ENCODE measurements around the gene NRXN2. TPM values are rescaled to one million over a fixed set of nuclear protein-coding genes. Genes with fewer than 3 reads are reported as not detected.

Gene NRXN2
- polyA plus RNA-seq, 4 donors, result 0.45 to 8.9 (median 2.7) TPM

DNA sequence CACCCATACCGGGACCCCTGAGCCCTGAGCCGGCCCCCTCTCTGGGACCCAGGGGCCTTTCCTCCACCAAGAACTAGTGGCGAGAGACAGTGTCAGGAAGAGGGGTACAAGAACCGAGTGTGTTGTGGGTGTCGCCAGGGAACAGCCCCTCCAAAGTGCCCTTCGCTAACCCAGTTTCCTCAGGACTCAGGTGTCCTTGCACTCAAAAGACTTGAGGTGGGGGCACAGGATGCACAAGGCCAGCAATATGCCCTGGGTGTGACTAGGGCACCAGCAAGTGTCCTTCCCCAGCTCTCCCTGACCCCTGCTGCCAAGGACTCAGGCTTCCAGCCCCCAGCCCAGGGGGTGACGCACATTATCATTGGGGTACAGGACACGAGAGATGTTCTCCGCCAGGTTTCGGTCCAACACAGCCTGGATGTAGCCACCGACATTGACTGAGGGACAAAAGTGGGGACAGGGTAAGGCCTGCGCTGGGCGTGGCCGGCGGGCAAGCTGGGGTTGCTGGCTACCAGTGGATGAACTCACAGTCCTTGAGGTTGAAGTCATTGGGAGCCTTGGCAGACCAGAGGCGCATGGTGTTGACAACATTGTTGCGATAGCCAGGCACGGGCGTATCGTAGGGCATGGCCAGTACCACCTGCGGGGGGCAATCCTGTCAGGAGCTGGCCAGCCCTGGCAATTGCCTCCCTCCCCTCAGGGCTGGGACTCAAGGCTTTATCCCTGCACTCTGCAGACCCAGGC, 32.1 kb upstream of the NRXN2 start:
- H3K4me3 ChIP-seq (ENCODE audit: low read depth in 1 of 3, low read length in 3 of 3), result no peak overlapping the region
- H3K36me3 ChIP-seq (ENCODE audit: control insufficient read depth in 3 of 3, insufficient read depth in 2 of 3, low read depth in 1 of 3, low read length in 3 of 3), result peaks cover 0 to 7% (median 0%) of the 10 kb centered on the region in 3 donors
- no peaks in the 10 kb centered on the region for H3K9me3 ChIP-seq (ENCODE audit: control insufficient read depth in 2 of 2, insufficient read depth in 1 of 2, low read depth in 1 of 2, low read length in 1 of 2)
- WGBS, 3 donors, result 92% methylated on average over 21 of the region's 21 CpGs
- DNase-seq (no peak), FAIRE-seq (no peak)
- H3K27ac ChIP-seq (ENCODE audit: low read depth in 1 of 3, low read length in 2 of 3), result no peak overlapping the region
- peaks cover 0 to 4% (median 0%) of the 10 kb centered on the region in 3 donors for H3K4me1 ChIP-seq (ENCODE audit: control insufficient read depth in 3 of 3, insufficient read depth in 2 of 3, low read depth in 1 of 3, low read length in 2 of 3)
- no peaks in the 10 kb centered on the region for H3K27me3 ChIP-seq (ENCODE audit: control insufficient read depth in 3 of 3, insufficient read depth in 3 of 3, low read length in 3 of 3)

DNA sequence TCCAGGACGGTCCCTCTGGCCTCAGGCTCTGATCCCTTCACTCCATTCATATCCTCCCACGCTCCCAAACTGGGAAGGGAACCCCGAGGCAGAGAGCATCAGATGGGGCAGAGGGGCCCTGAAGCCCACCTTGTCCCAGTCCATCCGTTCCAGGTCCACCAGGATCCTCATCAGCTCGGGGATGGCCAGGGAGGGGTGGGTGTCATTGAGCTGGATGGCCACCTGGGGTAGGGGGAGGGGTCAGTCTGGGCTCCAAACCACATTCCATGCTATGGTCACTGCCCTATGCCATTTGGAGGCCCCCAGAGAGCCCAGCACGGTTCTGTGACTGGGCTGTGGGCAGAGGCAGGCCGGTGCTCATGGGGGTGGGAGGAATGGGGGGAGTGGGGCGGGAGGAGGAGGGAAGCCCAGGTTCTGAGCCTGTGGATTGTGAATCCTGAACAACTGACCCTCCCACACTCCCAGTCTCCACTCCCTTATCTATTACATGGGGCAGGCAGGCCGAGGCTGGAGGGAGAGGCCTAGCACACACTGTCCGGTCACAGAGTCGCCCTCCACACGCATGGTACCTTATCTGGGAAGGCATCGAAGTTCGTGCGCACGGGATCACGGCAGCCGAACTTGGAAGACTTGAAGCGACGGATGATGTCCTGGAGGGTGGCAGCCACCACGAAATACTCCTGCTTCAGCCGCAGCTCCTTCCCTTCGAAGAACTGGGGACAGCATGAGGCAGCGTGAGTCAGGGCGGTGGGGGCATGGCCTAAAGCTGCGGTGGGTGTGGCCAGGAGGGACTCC, 31.3 kb upstream of the NRXN2 start:
- no peak for FAIRE-seq
- 84 to 90% (median 88%) methylated on average over 25 to 26 of the region's 26 CpGs for WGBS, 3 donors

DNA sequence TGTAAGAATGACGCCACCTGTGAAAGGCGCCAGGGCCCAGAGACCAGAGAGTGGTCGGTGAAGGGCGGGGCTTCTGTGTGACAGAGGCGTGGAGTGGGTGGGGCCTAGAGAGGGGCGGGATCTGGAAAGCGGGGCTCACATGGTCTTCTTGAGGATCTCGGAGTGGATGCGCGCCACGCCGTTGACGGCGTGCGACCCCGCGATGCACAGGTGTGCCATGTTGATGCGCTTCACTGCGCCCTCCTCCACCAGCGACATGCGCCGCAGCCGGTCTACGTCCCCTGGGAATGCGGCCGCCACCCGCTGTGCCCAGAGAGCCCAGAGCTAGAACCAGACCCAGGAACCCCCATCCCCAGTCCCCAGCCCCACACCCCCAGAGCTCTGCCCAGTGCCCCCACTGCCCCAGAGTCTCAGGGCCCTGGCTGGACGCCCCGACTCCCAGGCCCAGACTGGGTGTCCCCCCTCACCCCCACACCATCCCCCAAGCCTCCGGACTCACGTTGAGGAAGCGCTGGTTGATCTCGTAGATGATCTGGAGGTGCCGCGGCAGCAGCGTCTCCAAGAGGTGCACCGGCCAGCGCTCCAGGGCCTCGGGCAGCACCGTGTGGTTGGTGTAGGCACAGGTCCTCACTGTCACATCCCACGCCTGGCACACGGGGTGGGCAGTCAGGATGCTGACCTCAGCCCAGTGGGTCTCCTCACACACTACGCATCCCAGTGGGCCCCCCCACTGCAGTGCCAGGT, 30.6 kb upstream of the NRXN2 start:
- DNase-seq, result no peak
- WGBS, 3 donors, result 94 to 97% (median 95%) methylated on average over 35 to 43 of the region's 43 CpGs

More for the DNA sequence above, 31.3 kb upstream of the NRXN2 start:
- no peaks in the 10 kb centered on the region for H3K4me1 ChIP-seq (ENCODE audit: control insufficient read depth in 3 of 3, insufficient read depth in 2 of 3, low read depth in 1 of 3, low read length in 2 of 3)
- no peak overlapping the region for H3K27ac ChIP-seq (ENCODE audit: low read depth in 1 of 3, low read length in 2 of 3)
- H3K36me3 ChIP-seq (ENCODE audit: control insufficient read depth in 3 of 3, insufficient read depth in 2 of 3, low read depth in 1 of 3, low read length in 3 of 3), result peaks cover 0 to 7% (median 0%) of the 10 kb centered on the region in 3 donors
- H3K9me3 ChIP-seq (ENCODE audit: control insufficient read depth in 2 of 2, insufficient read depth in 1 of 2, low read depth in 1 of 2, low read length in 1 of 2), result no peaks in the 10 kb centered on the region
- H3K27me3 ChIP-seq (ENCODE audit: control insufficient read depth in 3 of 3, insufficient read depth in 3 of 3, low read length in 3 of 3), result no peaks in the 10 kb centered on the region
- no peak overlapping the region for H3K4me3 ChIP-seq (ENCODE audit: low read depth in 1 of 3, low read length in 3 of 3)
- DNase-seq, result no peak

DNA sequence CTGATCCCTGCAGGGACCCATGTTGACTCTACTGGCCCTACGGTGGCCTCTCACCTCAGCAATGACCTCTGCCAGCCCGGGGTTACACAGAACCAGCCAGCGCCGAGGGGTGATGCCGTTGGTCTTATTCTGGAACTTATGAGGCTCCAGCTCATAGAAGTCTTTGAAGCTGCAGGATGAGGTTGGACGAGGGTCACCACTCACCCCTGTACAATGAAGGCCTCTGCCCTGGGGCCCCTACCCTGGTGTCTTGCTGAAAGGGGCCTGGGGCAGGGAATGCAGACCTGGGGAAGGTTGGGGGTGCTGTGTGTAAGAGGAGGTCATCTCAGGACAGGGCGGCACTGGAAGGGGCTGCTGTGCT, 30.0 kb upstream of the NRXN2 start:
- Histone ChIP-seq H3K4me3 (ENCODE audit: low read depth in 1 of 3, low read length in 3 of 3) (no peak overlapping the region), H3K27ac (ENCODE audit: low read depth in 1 of 3, low read length in 2 of 3) (no peak overlapping the region), H3K27me3 (ENCODE audit: control insufficient read depth in 3 of 3, insufficient read depth in 3 of 3, low read length in 3 of 3) (peaks cover 0 to 3% (median 0%) of the 10 kb centered on the region in 3 donors), H3K36me3 (ENCODE audit: control insufficient read depth in 3 of 3, insufficient read depth in 2 of 3, low read depth in 1 of 3, low read length in 3 of 3) (peaks cover 0 to 7% (median 0%) of the 10 kb centered on the region in 3 donors), H3K4me1 (ENCODE audit: control insufficient read depth in 3 of 3, insufficient read depth in 2 of 3, low read depth in 1 of 3, low read length in 2 of 3) (no peaks in the 10 kb centered on the region), H3K9me3 (ENCODE audit: control insufficient read depth in 2 of 2, insufficient read depth in 1 of 2, low read depth in 1 of 2, low read length in 1 of 2) (no peaks in the 10 kb centered on the region)
- FAIRE-seq, result no peak
- WGBS, 3 donors, result 91 to 94% (median 93%) methylated on average over 7 of the region's 7 CpGs
- no peak for DNase-seq

More for the DNA sequence above, 30.6 kb upstream of the NRXN2 start:
- H3K27ac ChIP-seq (ENCODE audit: low read depth in 1 of 3, low read length in 2 of 3), result no peak overlapping the region
- H3K27me3 ChIP-seq (ENCODE audit: control insufficient read depth in 3 of 3, insufficient read depth in 3 of 3, low read length in 3 of 3), result no peaks in the 10 kb centered on the region
- peaks cover 0 to 7% (median 0%) of the 10 kb centered on the region in 3 donors for H3K36me3 ChIP-seq (ENCODE audit: control insufficient read depth in 3 of 3, insufficient read depth in 2 of 3, low read depth in 1 of 3, low read length in 3 of 3)
- FAIRE-seq, result no peak
- no peaks in the 10 kb centered on the region for H3K9me3 ChIP-seq (ENCODE audit: control insufficient read depth in 2 of 2, insufficient read depth in 1 of 2, low read depth in 1 of 2, low read length in 1 of 2)
- no peak overlapping the region for H3K4me3 ChIP-seq (ENCODE audit: low read depth in 1 of 3, low read length in 3 of 3)
- H3K4me1 ChIP-seq (ENCODE audit: control insufficient read depth in 3 of 3, insufficient read depth in 2 of 3, low read depth in 1 of 3, low read length in 2 of 3), result no peaks in the 10 kb centered on the region

DNA sequence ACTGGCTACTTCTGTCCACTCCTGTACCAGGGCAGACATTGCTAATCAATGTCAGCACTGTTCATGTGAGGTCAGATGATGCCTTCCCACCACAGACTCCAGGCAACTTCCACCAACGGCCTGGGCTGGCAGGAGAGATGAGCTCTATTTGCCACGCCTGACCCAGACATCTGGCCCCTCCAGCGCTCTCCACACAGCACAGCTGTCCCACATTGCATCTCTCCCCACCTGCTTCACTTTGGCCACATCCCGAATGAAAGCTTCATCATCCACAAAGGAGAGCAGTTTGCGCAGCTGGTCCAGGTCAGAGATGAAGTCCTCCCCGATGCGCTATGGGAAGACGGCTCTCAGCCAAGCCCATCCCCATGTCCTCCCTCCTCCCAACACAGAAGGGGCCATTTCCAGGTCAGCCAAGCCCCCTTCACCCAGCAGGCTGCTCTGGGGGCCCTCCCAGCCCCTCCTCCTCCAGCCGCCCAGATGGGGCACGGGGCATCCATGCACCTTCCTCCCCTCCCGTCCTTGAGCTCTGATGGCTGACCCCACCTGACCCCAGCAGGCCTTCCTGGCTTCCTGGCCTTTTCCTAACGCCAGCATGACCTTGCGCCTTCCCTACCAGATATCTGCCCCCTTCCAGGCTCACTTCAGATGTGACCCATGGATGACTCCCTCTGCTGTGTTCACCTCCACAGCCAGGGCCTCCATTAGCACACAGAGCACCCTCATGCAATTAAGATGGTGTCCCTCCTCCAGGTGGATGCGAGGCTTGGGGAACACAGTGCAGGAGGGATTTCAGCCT, 29.4 kb upstream of the NRXN2 start:
- Histone ChIP-seq H3K4me1 (ENCODE audit: control insufficient read depth in 3 of 3, insufficient read depth in 2 of 3, low read depth in 1 of 3, low read length in 2 of 3) (no peaks in the 10 kb centered on the region), H3K27ac (ENCODE audit: low read depth in 1 of 3, low read length in 2 of 3) (no peak overlapping the region), H3K27me3 (ENCODE audit: control insufficient read depth in 3 of 3, insufficient read depth in 3 of 3, low read length in 3 of 3) (peaks cover 0 to 5% (median 0%) of the 10 kb centered on the region in 3 donors), H3K36me3 (ENCODE audit: control insufficient read depth in 3 of 3, insufficient read depth in 2 of 3, low read depth in 1 of 3, low read length in 3 of 3) (peaks cover 0 to 4% (median 0%) of the 10 kb centered on the region in 3 donors), H3K4me3 (ENCODE audit: low read depth in 1 of 3, low read length in 3 of 3) (no peak overlapping the region), H3K9me3 (ENCODE audit: control insufficient read depth in 2 of 2, insufficient read depth in 1 of 2, low read depth in 1 of 2, low read length in 1 of 2) (no peaks in the 10 kb centered on the region)
- FAIRE-seq (no peak), DNase-seq (no peak)
- 82 to 85% (median 84%) methylated on average over 14 of the region's 14 CpGs for WGBS, 3 donors

DNA sequence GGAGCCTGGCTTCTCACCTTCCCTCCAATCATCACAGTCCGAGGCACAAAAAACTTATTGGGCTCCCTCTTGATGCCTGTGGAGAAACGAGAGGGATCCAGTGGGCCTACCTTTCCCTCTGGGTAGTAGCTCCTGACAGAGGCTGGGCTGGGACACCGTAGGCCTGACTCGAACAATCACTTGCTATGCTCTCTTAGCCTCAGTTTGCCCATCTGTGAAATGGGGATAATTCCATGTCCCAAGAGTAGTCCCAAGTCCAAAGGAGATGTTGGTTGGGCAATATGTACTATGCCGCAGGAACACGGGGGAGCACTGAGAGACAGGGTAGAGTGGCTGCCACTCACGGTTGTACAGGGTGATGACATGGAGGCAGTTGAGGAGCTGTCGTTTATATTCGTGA, 28.6 kb upstream of the NRXN2 start:
- H3K27ac ChIP-seq (ENCODE audit: low read depth in 1 of 3, low read length in 2 of 3), result no peak overlapping the region
- 85 to 93% (median 92%) methylated on average over 9 of the region's 9 CpGs for WGBS, 3 donors
- no peaks in the 10 kb centered on the region for H3K4me1 ChIP-seq (ENCODE audit: control insufficient read depth in 3 of 3, insufficient read depth in 2 of 3, low read depth in 1 of 3, low read length in 2 of 3)
- no peak for DNase-seq
- H3K9me3 ChIP-seq (ENCODE audit: control insufficient read depth in 2 of 2, insufficient read depth in 1 of 2, low read depth in 1 of 2, low read length in 1 of 2), result no peaks in the 10 kb centered on the region
- no peak for FAIRE-seq
- no peak overlapping the region for H3K4me3 ChIP-seq (ENCODE audit: low read depth in 1 of 3, low read length in 3 of 3)
- peaks cover 0 to 4% (median 0%) of the 10 kb centered on the region in 3 donors for H3K36me3 ChIP-seq (ENCODE audit: control insufficient read depth in 3 of 3, insufficient read depth in 2 of 3, low read depth in 1 of 3, low read length in 3 of 3)
- H3K27me3 ChIP-seq (ENCODE audit: control insufficient read depth in 3 of 3, insufficient read depth in 3 of 3, low read length in 3 of 3), result peaks cover 0 to 13% (median 0%) of the 10 kb centered on the region in 3 donors

DNA sequence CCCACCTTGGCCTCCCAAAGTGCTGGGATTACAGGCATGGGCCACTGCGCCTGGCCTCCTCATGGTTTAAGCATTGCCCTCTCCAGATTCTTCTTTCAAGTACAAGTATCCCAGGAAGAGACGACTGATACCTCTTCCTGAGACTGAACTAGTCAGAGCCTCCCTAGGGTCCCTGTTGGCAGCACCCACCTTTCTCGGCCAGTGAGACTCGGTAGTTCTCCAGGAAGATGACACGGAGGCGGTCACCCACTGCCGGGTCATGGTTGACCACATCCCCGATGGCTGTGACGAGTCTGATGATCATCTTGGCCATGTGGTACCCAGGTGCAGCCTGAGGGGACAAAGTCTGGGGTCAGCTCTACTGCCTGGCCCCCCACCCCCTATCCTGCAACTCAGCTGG, 28.1 kb upstream of the NRXN2 start:
- WGBS, 3 donors, result 93 to 97% (median 94%) methylated on average over 9 of the region's 9 CpGs
- H3K27me3 ChIP-seq (ENCODE audit: control insufficient read depth in 3 of 3, insufficient read depth in 3 of 3, low read length in 3 of 3), result peaks cover 0 to 18% (median 0%) of the 10 kb centered on the region in 3 donors
- H3K27ac ChIP-seq (ENCODE audit: low read depth in 1 of 3, low read length in 2 of 3), result no peak overlapping the region
- no peaks in the 10 kb centered on the region for H3K4me1 ChIP-seq (ENCODE audit: control insufficient read depth in 3 of 3, insufficient read depth in 2 of 3, low read depth in 1 of 3, low read length in 2 of 3)
- DNase-seq (no peak), FAIRE-seq (no peak)
- no peak overlapping the region for H3K4me3 ChIP-seq (ENCODE audit: low read depth in 1 of 3, low read length in 3 of 3)
- no peaks in the 10 kb centered on the region for H3K9me3 ChIP-seq (ENCODE audit: control insufficient read depth in 2 of 2, insufficient read depth in 1 of 2, low read depth in 1 of 2, low read length in 1 of 2)
- H3K36me3 ChIP-seq (ENCODE audit: control insufficient read depth in 3 of 3, insufficient read depth in 2 of 3, low read depth in 1 of 3, low read length in 3 of 3), result peaks cover 0 to 4% (median 0%) of the 10 kb centered on the region in 3 donors
